Measurements from ENCODE around the gene INS. TPM values are rescaled to one million over a fixed set of nuclear protein-coding genes. Genes with fewer than 3 reads are reported as not detected.

The INS gene
- polyA plus RNA-seq, 2 of the 4 experiments (the other 2 are of a cell fraction): not detected

DNA sequence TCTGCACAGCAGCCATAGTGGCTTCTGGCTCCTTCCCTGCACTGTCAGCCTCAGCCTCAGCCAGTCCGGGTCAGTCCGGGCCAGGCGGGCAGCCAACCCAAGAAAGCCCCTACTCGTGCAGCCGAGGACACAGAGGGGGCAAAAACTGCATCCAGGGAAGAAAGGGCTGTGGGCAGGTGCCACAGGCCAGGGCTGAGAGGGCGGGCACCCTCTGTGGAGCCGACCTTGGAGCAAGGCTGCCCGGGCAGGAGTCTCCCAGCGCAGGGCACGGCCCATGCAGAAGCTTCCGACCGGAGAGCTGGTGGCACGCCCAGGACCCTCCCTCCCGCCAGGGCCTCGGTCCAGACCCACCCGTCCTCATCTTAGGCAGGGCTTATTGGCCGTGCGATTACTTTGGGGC is 21.1 kb upstream of the INS start:
- H3K4me1 ChIP-seq: peaks cover 24% of the 10 kb centered on the region
- no peak for DNase-seq (ENCODE audit: low read depth in 1 of 2, low spot score in 1 of 2)
- POLR2A ChIA-PET: no interaction called here
- ATAC-seq: no peak
- H3K4me2 ChIP-seq: no peak overlapping the region
- H3K9me3 ChIP-seq: no peaks in the 10 kb centered on the region
- TF ChIP-seq, protein P1, sequence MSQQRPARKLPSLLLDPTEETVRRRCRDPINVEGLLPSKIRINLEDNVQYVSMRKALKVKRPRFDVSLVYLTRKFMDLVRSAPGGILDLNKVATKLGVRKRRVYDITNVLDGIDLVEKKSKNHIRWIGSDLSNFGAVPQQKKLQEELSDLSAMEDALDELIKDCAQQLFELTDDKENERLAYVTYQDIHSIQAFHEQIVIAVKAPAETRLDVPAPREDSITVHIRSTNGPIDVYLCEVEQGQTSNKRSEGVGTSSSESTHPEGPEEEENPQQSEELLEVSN (IDR thresholded peaks at IDR 0.05; ENCODE audit: borderline replicate concordance, low read depth): no peak
- TF ChIP-seq HEYL (CRISPR knock-in tag; IDR thresholded peaks at IDR 0.05) (no peak), MYC (IDR thresholded peaks at IDR 0.05; ENCODE audit: borderline replicate concordance, low read length) (no peak), SMC3 (IDR thresholded peaks at IDR 0.05) (no peak)
- no peak for FAIRE-seq
- no peak overlapping the region for H3K4me3 ChIP-seq
- 83% methylated on average over 9 of the region's 18 CpGs for WGBS (ENCODE audit: missing lambda C conversion rate)
- no peak overlapping the region for H3K27ac ChIP-seq
- CTCF ChIA-PET: interaction anchor here (1.0 to 6.9 kb wide), 4 partner anchors 12 to 238 kb away, joined by 3 to 100 read pairs (median 14); partner anchors contain the start of gene TSSC4

GRCh38 chr11:2180789-2181370 is 19.9 kb upstream of the INS start:
- DNase-seq (ENCODE audit: low read depth in 1 of 2, low spot score in 1 of 2) (no peak), ATAC-seq (no peak), FAIRE-seq (no peak)
- POLR2A ChIA-PET: no interaction called here
- H3K27ac ChIP-seq: peak overlapping the region; percentile 47 to 75; a peak in 3 of 6 replicates
- H3K9me3 ChIP-seq: no peaks in the 10 kb centered on the region
- CTCF ChIA-PET: interaction anchor here (1.0 to 4.1 kb wide), 5 partner anchors 13 to 318 kb away, joined by 3 to 22 read pairs (median 4); no protein-coding TSS in a partner anchor
- H3K4me2 ChIP-seq: peak overlapping the region; percentile 36; the same call in 2 of the 3 replicates
- TF ChIP-seq ESRRA (IDR thresholded peaks at IDR 0.05; ENCODE audit: borderline replicate concordance, low read length) (no peak), FOSL2 (IDR thresholded peaks at IDR 0.05) (no peak), FOSL2 (CRISPR knock-in tag; IDR thresholded peaks at IDR 0.05) (peak; percentile 14; the same call in 1 of the 2 replicates)
- H3K4me1 ChIP-seq: peaks cover 24% of the 10 kb centered on the region
- WGBS (ENCODE audit: missing lambda C conversion rate): 44% methylated on average over 8 of the region's 11 CpGs
- no peak overlapping the region for H3K4me3 ChIP-seq

DNA sequence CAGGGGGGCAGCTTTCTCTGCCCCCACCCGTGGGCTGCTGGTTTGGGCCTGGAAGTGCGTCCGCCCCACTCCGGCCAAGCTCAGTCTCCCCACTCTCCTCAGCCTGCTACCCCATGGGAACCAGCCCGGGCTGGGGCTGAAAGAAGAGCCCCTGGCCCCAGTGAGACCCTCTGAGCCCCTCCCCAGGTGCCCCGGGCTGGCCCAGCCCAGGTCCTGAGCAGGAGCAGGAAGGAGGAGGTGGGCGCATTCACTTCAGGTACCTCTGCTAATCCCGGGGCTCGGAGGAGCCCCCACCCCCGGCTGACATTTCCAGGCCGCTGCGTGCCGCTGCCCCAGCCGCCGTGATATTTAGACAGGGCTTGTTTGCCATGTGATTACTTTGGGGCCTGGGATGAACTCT is 19.3 kb upstream of the INS start:
- WGBS (ENCODE audit: missing lambda C conversion rate): 73% methylated on average over 13 of the region's 15 CpGs
- POLR2A ChIA-PET: no interaction called here
- CTCF ChIA-PET: interaction anchor here (1.0 to 2.2 kb wide), 4 partner anchors 14 to 317 kb away, joined by 3 to 7 read pairs (median 4); no protein-coding TSS in a partner anchor
- peak overlapping the region; percentile 36; the same call in 2 of the 3 replicates for H3K4me2 ChIP-seq
- no peak for FAIRE-seq
- no peaks in the 10 kb centered on the region for H3K9me3 ChIP-seq
- no peak for DNase-seq (ENCODE audit: low read depth in 1 of 2, low spot score in 1 of 2)
- H3K4me1 ChIP-seq: peaks cover 26% of the 10 kb centered on the region
- no peak for TF ChIP-seq KDM5A (IDR thresholded peaks at IDR 0.05)
- peak overlapping the region in 1 of 2 experiments; percentile 75; a peak in 2 of 6 replicates for H3K27ac ChIP-seq
- ATAC-seq: no peak
- H3K4me3 ChIP-seq: no peak overlapping the region

- 90% methylated on average over 7 of the region's 10 CpGs for WGBS (ENCODE audit: missing lambda C conversion rate)
- DNase-seq (ENCODE audit: low read depth in 1 of 2, low spot score in 1 of 2) (no peak), FAIRE-seq (no peak), ATAC-seq (no peak)
- H3K4me1 ChIP-seq: peaks cover 26% of the 10 kb centered on the region
- POLR2A ChIA-PET: no interaction called here
- H3K4me2 ChIP-seq: no peak overlapping the region
- H3K27ac ChIP-seq: 0 out of 6 replicates have a peak overlapping the region, but pooled peaks of 1 of the 2 experiments have one; percentile 17
- no peaks in the 10 kb centered on the region for H3K9me3 ChIP-seq
- H3K4me3 ChIP-seq: no peak overlapping the region
- no peak for TF ChIP-seq KDM5A (IDR thresholded peaks at IDR 0.05)
- CTCF ChIA-PET: interaction anchor here (0.7 to 2.2 kb wide), 5 partner anchors 14 to 316 kb away, joined by 3 to 7 read pairs (median 3); no protein-coding TSS in a partner anchor
Observed at GRCh38 chr11:2179516-2179915, 18.5 kb upstream of the INS start.

DNA sequence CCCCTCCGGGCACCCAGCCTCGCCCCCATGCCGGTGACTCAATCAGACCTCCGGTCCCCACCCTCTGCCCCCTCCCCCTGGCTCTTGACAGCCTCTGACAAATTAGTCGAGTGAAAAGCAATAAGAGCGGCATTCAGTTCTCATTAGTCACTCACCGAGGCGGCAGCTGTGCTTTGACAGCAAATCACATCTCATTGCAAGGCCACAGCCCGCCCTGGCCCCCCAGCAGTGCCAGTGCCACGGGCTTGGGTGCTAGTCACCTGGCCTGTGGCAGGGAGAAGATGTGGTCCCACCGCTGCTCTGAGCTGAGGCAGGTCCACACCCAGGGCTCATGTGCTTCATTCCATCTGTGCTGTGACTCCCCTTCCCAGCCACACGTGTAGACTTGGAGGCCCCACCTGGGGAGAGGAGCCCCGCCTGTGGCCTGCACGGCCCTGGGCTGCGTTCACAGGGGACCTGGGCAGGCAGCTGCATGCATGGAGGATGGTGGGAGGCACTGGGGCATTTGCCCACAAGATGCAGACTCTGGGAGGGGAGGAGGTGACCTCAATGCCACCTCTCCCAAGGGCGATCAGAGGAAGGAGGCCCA is 18.0 kb upstream of the INS start:
- no peak for FAIRE-seq
- 0 out of 6 replicates have a peak overlapping the region, but pooled peaks of 1 of the 2 experiments have one; percentile 17 for H3K27ac ChIP-seq
- CTCF ChIA-PET: interaction anchor here (0.7 to 2.2 kb wide), 5 partner anchors 15 to 249 kb away, joined by 3 to 7 read pairs (median 3); no protein-coding TSS in a partner anchor
- no peak overlapping the region for H3K4me2 ChIP-seq
- peaks cover 26% of the 10 kb centered on the region for H3K4me1 ChIP-seq
- TF ChIP-seq HMGXB4 (CRISPR knock-in tag; IDR thresholded peaks at IDR 0.05; ENCODE audit: borderline replicate concordance): no peak
- TF ChIP-seq FOXS1 (CRISPR knock-in tag; IDR thresholded peaks at IDR 0.05): no peak
- TF ChIP-seq CEBPB (IDR thresholded peaks at IDR 0.05): no peak
- no peak for TF ChIP-seq RARB (CRISPR knock-in tag; IDR thresholded peaks at IDR 0.05)
- TF ChIP-seq, protein P2, sequence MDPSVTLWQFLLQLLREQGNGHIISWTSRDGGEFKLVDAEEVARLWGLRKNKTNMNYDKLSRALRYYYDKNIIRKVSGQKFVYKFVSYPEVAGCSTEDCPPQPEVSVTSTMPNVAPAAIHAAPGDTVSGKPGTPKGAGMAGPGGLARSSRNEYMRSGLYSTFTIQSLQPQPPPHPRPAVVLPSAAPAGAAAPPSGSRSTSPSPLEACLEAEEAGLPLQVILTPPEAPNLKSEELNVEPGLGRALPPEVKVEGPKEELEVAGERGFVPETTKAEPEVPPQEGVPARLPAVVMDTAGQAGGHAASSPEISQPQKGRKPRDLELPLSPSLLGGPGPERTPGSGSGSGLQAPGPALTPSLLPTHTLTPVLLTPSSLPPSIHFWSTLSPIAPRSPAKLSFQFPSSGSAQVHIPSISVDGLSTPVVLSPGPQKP (IDR thresholded peaks at IDR 0.05; ENCODE audit: low read depth, low read length): no peak
- TF ChIP-seq POLR2A (IDR thresholded peaks at IDR 0.05; ENCODE audit: low read length): no peak
- TF ChIP-seq KDM1A (IDR thresholded peaks at IDR 0.05; ENCODE audit: low read depth): no peak
- TF ChIP-seq RCOR1 (IDR thresholded peaks at IDR 0.05; ENCODE audit: low read depth, low read length): no peak
- no peak for TF ChIP-seq HES2 (IDR thresholded peaks at IDR 0.05)
- TF ChIP-seq EP300 (IDR thresholded peaks at IDR 0.05): no peak
- TF ChIP-seq ZSCAN20 (CRISPR knock-in tag; IDR thresholded peaks at IDR 0.05): no peak
- TF ChIP-seq ZC3H11A (IDR thresholded peaks at IDR 0.05): no peak
- no peak for TF ChIP-seq SMC3 (IDR thresholded peaks at IDR 0.05)
- WGBS (ENCODE audit: missing lambda C conversion rate): 19% methylated on average over 9 of the region's 16 CpGs
- POLR2A ChIA-PET: no interaction called here
- DNase-seq (ENCODE audit: low read depth in 1 of 2, low spot score in 1 of 2): peak in 1 of 2 experiments; percentile 19
- no peaks in the 10 kb centered on the region for H3K9me3 ChIP-seq
- no peak; a peak in 2 of 6 replicates for ATAC-seq
- H3K4me3 ChIP-seq: no peak overlapping the region

Measured in A549 (cell line).